WERI-Rb-1 (cell line): ENCODE results near the gene ZNF408.

ENCODE experiments used
- DNase-seq: peaks from one replicate; pipeline ENCODE4 v3.0.0-alpha.2; 2020
- H3K27ac ChIP-seq: fragments of 250-450 bp; sonication (Bioruptor Pico); 2 replicates; pipeline ENCODE4 v1.5.1; 2020; ENCODE audit warnings: mild to moderate bottlenecking, moderate library complexity
- H3K27me3 ChIP-seq: fragments of 250-450 bp; sonication (Bioruptor Pico); 2 replicates; pipeline ENCODE4 v1.5.1; 2021; ENCODE audit warnings: mild to moderate bottlenecking, low read depth, moderate library complexity; ENCODE audit not compliant: insufficient read depth, severe bottlenecking
- H3K36me3 ChIP-seq: fragments of 250-450 bp; sonication (Bioruptor Pico); 2 replicates; pipeline ENCODE4 v1.5.1; 2020; ENCODE audit warnings: mild to moderate bottlenecking, moderate library complexity
- H3K4me3 ChIP-seq: 2 replicates; pipeline ENCODE4 v1.5.1; 2011; ENCODE audit warnings: low read depth, mild to moderate bottlenecking, control low read depth, low read length
- H3K9me3 ChIP-seq: fragments of 250-450 bp; sonication (Bioruptor Pico); 2 replicates; pipeline ENCODE4 v1.5.1; 2021; ENCODE audit warnings: mild to moderate bottlenecking, moderate library complexity; ENCODE audit not compliant: severe bottlenecking
- CTCF ChIP-seq: IDR thresholded peaks from 2 replicates; pipeline ENCODE4 v1.5.1; 2011; ENCODE audit warnings: low read depth, mild to moderate bottlenecking, control low read depth, inconsistent platforms, low read length

ZNF408 gene

GRCh38 chr11:46723359-46723680 is 22.5 kb downstream of the ZNF408 start:
- Histone ChIP-seq H3K27me3 (no peaks in the 10 kb centered on the region), H3K9me3 (no peaks in the 10 kb centered on the region)
- no peak for TF ChIP-seq CTCF

GRCh38 chr11:46724088-46724487 is 23.3 kb downstream of the ZNF408 start:
- no peak overlapping the region for H3K4me3 ChIP-seq
- no peak overlapping the region for H3K27ac ChIP-seq

More at GRCh38 chr11:46723359-46723680, 22.5 kb downstream of the ZNF408 start:
- no peak for DNase-seq
- Histone ChIP-seq H3K36me3 (no peaks in the 10 kb centered on the region), H3K4me3 (no peak overlapping the region), H3K27ac (no peak overlapping the region)

DNA sequence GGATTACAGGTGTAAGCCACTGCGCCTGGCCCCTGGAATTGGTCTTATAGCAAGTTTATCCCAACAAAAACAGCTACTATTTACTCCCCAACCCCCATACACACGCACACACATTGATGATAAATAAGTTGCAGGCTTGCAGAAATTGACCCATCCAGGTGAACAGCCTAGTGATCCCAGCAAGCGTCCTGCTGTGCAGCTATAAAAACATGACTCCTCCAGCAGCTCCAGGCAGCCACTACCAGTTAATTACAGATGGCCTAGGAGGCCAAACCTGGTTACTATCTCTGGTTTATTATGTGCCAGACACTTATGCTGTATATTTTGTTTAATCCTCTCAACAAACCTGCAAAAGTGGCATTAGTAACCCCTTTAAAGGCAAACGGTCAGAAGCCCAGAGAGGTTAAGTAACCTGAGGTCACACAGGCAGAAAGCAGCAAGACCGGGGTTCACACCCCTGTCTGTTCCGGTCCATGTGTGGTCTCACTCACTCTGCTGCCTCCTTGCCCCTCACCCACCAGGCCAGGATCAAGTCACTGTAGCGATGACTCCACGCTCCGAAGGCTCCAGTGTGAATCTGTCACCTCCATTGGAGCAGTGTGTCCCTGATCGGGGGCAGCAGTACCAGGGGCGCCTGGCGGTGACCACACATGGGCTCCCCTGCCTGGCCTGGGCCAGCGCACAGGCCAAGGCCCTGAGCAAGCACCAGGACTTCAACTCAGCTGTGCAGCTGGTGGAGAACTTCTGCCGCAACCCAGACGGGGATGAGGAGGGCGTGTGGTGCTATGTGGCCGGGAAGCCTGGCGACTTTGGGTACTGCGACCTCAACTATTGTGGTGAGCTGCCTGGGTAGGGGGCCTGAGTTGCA is 24.7 kb downstream of the ZNF408 start:
- no peak for DNase-seq
- Histone ChIP-seq H3K4me3 (no peak overlapping the region), H3K9me3 (no peaks in the 10 kb centered on the region), H3K36me3 (no peaks in the 10 kb centered on the region), H3K27me3 (no peaks in the 10 kb centered on the region), H3K27ac (no peak overlapping the region)
- no peak for TF ChIP-seq CTCF

More at GRCh38 chr11:46724088-46724487, 23.3 kb downstream of the ZNF408 start:
- no peak for TF ChIP-seq CTCF
- no peaks in the 10 kb centered on the region for H3K36me3 ChIP-seq
- H3K9me3 ChIP-seq = no peaks in the 10 kb centered on the region
- no peaks in the 10 kb centered on the region for H3K27me3 ChIP-seq
- no peak for DNase-seq

DNA sequence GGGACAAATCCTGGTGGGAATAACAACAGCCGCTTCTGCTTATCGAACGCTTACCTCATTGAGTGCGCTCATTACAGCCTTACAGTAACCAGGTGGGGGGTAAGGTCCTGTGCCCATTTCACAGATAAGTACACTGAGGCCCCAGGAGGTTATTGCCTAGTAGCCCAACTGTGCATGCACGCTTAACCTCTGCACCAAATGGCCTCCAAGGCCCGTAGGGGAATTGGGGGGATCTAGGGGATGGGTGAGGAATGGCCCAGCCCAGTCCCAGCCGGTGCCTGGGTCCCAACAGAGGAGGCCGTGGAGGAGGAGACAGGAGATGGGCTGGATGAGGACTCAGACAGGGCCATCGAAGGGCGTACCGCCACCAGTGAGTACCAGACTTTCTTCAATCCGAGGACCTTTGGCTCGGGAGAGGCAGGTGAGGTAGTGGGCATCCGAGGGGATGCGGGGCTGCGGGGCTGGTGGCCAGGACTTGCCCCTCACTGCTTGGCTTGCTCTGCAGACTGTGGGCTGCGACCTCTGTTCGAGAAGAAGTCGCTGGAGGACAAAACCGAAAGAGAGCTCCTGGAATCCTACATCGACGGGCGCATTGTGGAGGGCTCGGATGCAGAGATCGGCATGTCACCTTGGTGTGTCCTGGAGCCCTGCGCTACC is 25.5 kb downstream of the ZNF408 start:
- no peaks in the 10 kb centered on the region for H3K9me3 ChIP-seq
- H3K27me3 ChIP-seq = no peaks in the 10 kb centered on the region
- DNase-seq = no peak
- H3K36me3 ChIP-seq = no peaks in the 10 kb centered on the region
- no peak overlapping the region for H3K27ac ChIP-seq
- H3K4me3 ChIP-seq = no peak overlapping the region
- no peak for TF ChIP-seq CTCF

DNA sequence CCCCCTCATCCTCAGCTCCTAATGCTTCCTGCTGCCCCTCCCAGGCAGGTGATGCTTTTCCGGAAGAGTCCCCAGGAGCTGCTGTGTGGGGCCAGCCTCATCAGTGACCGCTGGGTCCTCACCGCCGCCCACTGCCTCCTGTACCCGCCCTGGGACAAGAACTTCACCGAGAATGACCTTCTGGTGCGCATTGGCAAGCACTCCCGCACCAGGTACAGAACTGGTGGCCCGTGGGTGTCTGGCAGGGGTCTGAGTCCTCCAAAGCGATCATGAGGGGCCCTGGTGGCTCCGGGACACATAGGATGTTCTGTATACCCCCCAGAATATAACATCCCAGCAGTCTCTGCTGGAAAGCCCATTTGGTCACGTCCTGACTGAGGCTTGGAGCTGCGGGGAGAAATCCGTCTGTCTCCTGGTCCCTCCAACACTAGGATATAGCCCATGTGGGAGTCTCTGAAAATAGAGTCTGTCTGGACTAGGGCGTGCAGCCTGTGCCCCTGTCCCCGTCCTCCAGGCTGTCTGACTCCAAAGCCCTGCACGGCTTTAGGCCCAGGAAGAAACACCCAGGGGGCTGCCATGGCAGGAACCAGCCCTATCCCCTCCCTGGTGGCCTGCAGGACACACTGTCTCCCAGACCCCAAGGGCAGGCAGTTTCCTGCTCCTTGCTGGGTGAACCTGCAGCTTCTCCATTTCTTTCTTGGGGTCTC is 27.3 kb downstream of the ZNF408 start:
- DNase-seq = no peak
- no peak overlapping the region for H3K4me3 ChIP-seq
- H3K27ac ChIP-seq = no peak overlapping the region
- H3K27me3 ChIP-seq = no peaks in the 10 kb centered on the region
- no peaks in the 10 kb centered on the region for H3K36me3 ChIP-seq
- TF ChIP-seq CTCF = no peak
- H3K9me3 ChIP-seq = no peaks in the 10 kb centered on the region
